ENCODE measurements around the gene PARP12.

PARP12 gene

DNA sequence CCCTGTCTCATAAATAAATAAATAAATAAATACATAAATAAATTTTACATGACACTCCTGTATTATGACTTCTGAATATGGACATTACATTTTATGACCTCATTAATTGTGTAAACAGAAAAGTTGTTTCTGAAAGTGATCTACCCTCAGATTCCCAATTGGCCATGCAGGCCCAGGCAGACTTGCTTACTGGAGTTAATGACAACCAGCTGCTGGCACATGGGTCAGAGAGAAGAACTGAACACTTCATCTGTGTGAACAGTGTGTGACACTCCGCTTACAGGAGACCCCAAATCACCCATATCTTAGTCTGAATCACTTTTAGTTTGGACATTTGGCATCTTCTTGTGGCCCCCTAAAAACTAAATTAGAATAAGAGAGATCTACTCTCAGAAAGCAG lies 31.4 kb downstream of the PARP12 start:
- peaks cover 23% of the 10 kb centered on the region for H3K4me1 Mint-ChIP-seq
- peaks cover 19% of the 10 kb centered on the region for H3K36me3 Mint-ChIP-seq
- H3K9me3 Mint-ChIP-seq: no peaks in the 10 kb centered on the region
- H3K27me3 Mint-ChIP-seq: no peaks in the 10 kb centered on the region
- no peak overlapping the region for H3K4me3 Mint-ChIP-seq
- H3K27ac Mint-ChIP-seq: no peak overlapping the region

GRCh38 chr7:140029072-140029471 lies 33.7 kb downstream of the PARP12 start:
- peaks cover 26% of the 10 kb centered on the region for H3K36me3 Mint-ChIP-seq
- peaks cover 13% of the 10 kb centered on the region for H3K4me1 Mint-ChIP-seq
- H3K4me3 Mint-ChIP-seq: no peak overlapping the region
- H3K27ac Mint-ChIP-seq: no peak overlapping the region
- no peaks in the 10 kb centered on the region for H3K27me3 Mint-ChIP-seq
- no peaks in the 10 kb centered on the region for H3K9me3 Mint-ChIP-seq

DNA sequence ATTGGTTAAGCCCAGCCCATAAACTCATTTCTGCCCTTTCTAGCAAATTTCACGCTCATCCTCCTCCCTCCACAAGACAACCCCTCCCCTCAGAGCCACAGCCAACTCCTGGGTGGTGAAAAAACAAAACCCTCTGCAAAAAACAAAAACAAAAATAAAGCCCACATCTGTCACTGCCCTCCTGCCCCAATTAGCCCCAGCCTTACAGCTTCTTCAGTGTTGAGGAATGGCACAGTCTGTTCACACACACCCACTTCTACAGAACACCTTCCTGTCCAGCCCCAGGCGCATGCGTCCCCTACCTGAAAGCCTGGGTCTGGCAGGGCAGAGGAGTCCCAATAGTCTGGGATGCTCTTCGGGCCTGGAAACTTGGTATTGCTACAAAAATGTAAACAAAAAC lies 34.4 kb downstream of the PARP12 start:
- Mint-ChIP-seq H3K4me3 (no peak overlapping the region), H3K4me1 (peaks cover 9% of the 10 kb centered on the region), H3K27ac (no peak overlapping the region), H3K36me3 (peaks cover 25% of the 10 kb centered on the region), H3K27me3 (no peaks in the 10 kb centered on the region), H3K9me3 (no peaks in the 10 kb centered on the region)

GRCh38 chr7:140027858-140028257 lies 34.9 kb downstream of the PARP12 start:
- Mint-ChIP-seq H3K36me3 (peaks cover 25% of the 10 kb centered on the region), H3K27me3 (no peaks in the 10 kb centered on the region), H3K27ac (no peak overlapping the region), H3K9me3 (no peaks in the 10 kb centered on the region), H3K4me3 (no peak overlapping the region), H3K4me1 (peaks cover 5% of the 10 kb centered on the region)

DNA sequence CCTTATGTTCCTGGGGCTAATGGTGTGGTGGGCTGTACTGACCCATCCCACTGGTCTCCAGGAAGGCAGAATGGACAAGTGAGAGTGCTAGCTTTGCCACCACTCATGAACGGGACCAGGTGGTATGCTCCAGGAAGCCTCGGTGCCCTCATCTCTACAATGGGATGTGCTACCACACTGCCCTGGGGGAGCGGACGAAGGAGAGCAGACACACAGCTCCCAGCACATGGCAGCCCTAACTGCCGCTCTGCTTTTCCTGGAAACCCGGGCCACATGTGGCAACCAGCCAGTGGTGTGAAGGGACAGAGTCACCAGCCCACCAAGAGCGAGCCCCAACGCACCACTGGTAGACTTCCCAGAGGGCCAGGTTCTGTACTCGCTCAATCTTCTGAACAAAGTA lies 35.8 kb downstream of the PARP12 start:
- Mint-ChIP-seq H3K36me3 (peaks cover 21% of the 10 kb centered on the region), H3K9me3 (no peaks in the 10 kb centered on the region), H3K4me3 (no peak overlapping the region), H3K4me1 (no peaks in the 10 kb centered on the region), H3K27ac (no peak overlapping the region), H3K27me3 (no peaks in the 10 kb centered on the region)

GRCh38 chr7:140025814-140026433 lies 36.8 kb downstream of the PARP12 start:
- no peaks in the 10 kb centered on the region for H3K4me1 Mint-ChIP-seq
- H3K4me3 Mint-ChIP-seq: no peak overlapping the region
- no peaks in the 10 kb centered on the region for H3K27me3 Mint-ChIP-seq
- H3K27ac Mint-ChIP-seq: no peak overlapping the region
- peaks cover 21% of the 10 kb centered on the region for H3K36me3 Mint-ChIP-seq
- no peaks in the 10 kb centered on the region for H3K9me3 Mint-ChIP-seq

GRCh38 chr7:140025241-140025640 lies 37.5 kb downstream of the PARP12 start:
- Mint-ChIP-seq H3K36me3 (peaks cover 19% of the 10 kb centered on the region), H3K27me3 (no peaks in the 10 kb centered on the region), H3K27ac (peak overlapping the region; percentile 81), H3K9me3 (no peaks in the 10 kb centered on the region), H3K4me1 (no peaks in the 10 kb centered on the region), H3K4me3 (no peak overlapping the region)

DNA sequence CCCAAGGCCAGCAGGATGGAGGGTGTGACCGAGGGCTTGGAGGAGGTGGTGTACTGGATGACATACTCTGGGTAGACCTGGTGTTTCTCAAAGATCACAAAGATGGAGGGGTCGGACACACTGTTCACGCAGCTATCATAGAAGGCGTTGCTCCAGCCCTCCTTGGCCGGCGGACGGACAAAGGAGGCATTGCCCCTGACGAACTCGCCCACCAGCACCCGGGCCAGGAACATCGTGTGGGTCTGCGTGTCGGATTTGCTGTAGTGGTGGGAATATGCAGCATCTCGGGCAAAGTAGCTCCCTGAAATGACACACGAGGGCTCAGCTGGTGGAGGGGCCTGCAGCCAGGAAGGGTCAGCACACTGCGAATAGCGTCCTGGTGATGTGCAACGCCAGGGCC lies 38.2 kb downstream of the PARP12 start:
- H3K36me3 Mint-ChIP-seq: peaks cover 19% of the 10 kb centered on the region
- H3K4me3 Mint-ChIP-seq: no peak overlapping the region
- peak overlapping the region; percentile 63 for H3K27ac Mint-ChIP-seq
- no peaks in the 10 kb centered on the region for H3K4me1 Mint-ChIP-seq
- no peaks in the 10 kb centered on the region for H3K9me3 Mint-ChIP-seq
- no peaks in the 10 kb centered on the region for H3K27me3 Mint-ChIP-seq

DNA sequence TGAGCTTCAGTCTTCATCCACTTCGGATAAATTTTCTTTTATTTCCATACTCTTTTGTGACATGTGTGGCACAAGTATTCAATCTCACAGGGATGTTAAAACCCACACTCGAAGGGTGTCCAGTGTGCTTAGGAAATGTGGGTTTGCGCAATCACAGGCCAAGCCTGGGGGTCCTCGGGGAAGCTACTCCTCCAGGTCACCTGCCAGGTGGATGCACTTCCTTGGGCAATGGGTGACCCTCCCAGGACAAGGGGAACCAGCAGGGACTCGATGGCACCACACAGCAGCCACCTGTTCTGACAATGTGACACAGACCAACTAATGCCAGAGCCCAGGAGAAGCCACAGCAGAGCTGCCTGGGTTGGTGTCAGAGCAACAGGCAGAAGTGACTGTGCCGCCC lies 39.0 kb downstream of the PARP12 start:
- Mint-ChIP-seq H3K27me3 (no peaks in the 10 kb centered on the region), H3K27ac (no peak overlapping the region), H3K9me3 (no peaks in the 10 kb centered on the region), H3K4me1 (no peaks in the 10 kb centered on the region), H3K4me3 (no peak overlapping the region), H3K36me3 (peaks cover 19% of the 10 kb centered on the region)

- no peaks in the 10 kb centered on the region for H3K9me3 Mint-ChIP-seq
- H3K27ac Mint-ChIP-seq: no peak overlapping the region
- H3K27me3 Mint-ChIP-seq: no peaks in the 10 kb centered on the region
- H3K4me1 Mint-ChIP-seq: no peaks in the 10 kb centered on the region
- peaks cover 16% of the 10 kb centered on the region for H3K36me3 Mint-ChIP-seq
- H3K4me3 Mint-ChIP-seq: no peak overlapping the region
Measured at GRCh38 chr7:140022582-140023211, 40.1 kb downstream of the PARP12 start.

- Mint-ChIP-seq H3K27me3 (no peaks in the 10 kb centered on the region), H3K27ac (no peak overlapping the region), H3K36me3 (peaks cover 16% of the 10 kb centered on the region), H3K9me3 (no peaks in the 10 kb centered on the region), H3K4me3 (no peak overlapping the region), H3K4me1 (no peaks in the 10 kb centered on the region)
Measured at GRCh38 chr7:140021603-140022002, 41.1 kb downstream of the PARP12 start.

DNA sequence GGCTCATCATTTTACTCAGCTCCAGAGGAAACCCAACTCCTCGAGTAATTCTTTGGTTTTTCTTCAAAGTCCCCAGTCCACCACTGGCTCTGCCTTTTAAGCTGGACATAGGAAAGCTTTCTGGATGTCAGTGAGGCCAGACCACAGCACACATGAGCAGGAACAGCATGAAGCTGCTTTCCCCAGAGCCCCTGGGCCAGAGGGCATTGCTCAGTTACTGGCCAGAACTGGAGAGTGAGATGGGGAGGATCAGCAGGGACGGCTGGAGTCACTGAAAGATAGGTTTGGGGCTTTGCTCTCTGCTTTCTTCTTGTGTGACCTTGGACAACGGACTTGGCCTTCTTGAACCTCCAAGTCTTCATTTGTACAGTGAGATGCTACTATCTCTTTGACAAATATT lies 43.1 kb downstream of the PARP12 start:
- Mint-ChIP-seq H3K4me1 (no peaks in the 10 kb centered on the region), H3K27me3 (no peaks in the 10 kb centered on the region), H3K9me3 (no peaks in the 10 kb centered on the region), H3K4me3 (no peak overlapping the region), H3K36me3 (peaks cover 11% of the 10 kb centered on the region), H3K27ac (no peak overlapping the region)

DNA sequence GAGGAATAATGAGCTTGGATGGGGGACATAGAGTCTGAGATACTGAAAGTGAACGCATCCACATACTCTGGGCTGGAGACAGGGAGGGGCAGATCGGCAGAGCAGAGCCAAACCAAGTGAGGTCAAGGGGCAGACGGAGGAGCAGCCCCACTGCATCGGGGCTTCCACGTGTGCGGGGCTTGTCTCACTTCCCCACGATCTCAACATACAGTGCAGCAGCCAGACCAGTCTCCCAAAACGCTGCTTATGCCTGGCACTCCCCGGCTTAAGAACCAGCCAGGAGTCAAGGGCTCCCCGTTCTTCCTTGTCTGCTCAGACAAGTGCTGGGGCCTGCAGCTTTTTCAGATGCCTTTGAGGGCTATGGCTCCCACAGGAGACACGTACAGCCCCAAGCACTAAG lies 43.6 kb downstream of the PARP12 start:
- Mint-ChIP-seq H3K4me1 (no peaks in the 10 kb centered on the region), H3K27ac (no peak overlapping the region), H3K27me3 (no peaks in the 10 kb centered on the region), H3K4me3 (no peak overlapping the region), H3K36me3 (peaks cover 7% of the 10 kb centered on the region), H3K9me3 (no peaks in the 10 kb centered on the region)

DNA sequence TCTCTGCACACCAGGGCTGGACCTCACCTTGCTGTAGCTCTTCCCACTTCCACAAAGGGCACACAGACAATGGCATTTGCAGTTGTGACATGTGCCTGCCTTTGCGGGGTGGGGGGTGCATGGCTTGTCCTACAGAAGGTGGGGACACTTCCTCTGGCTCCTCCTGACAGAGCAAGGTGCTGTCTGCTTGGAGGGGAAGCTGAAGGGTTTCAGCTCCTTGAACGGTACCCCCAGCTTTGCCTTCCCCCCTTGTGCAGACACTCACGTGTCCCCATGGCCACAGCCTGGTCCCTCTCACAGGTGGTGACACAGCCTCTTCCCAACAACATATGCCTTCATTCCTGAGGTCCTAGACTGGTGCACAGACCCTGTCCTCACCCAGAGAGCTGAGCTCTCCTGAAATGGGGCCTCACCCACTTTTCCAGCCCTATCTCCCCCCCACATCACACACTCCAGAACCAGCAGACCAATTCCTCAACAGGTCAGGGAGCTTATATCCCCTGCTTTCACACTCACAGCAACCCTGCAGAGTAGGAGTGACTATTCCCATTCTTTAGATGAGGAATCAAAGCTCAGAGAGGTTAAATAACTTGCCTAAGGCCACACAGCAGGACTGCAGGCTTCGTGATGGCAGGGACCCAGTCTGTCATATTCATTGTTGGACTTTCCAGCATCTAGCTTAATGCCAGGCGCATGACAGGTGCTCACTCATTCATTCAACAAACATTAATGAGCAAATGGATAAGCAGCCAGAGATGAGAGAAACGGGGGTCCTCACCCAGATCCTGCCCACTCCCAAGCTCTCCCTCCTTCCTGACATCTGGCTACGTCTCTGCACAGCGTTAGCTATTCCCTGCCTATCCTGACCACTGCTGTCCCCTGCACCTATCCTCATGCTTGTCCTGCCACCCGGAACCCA lies 44.4 kb downstream of the PARP12 start:
- Mint-ChIP-seq H3K27ac (no peak overlapping the region), H3K36me3 (peaks cover 4% of the 10 kb centered on the region), H3K27me3 (no peaks in the 10 kb centered on the region), H3K4me1 (no peaks in the 10 kb centered on the region), H3K9me3 (no peaks in the 10 kb centered on the region), H3K4me3 (no peak overlapping the region)

- Mint-ChIP-seq H3K9me3 (no peaks in the 10 kb centered on the region), H3K36me3 (peaks cover 2% of the 10 kb centered on the region), H3K4me1 (no peaks in the 10 kb centered on the region), H3K4me3 (no peak overlapping the region), H3K27ac (no peak overlapping the region), H3K27me3 (no peaks in the 10 kb centered on the region)
Measured at GRCh38 chr7:140017543-140017942, 45.2 kb downstream of the PARP12 start.

GRCh38 chr7:140017034-140017433 lies 45.7 kb downstream of the PARP12 start:
- no peaks in the 10 kb centered on the region for H3K4me1 Mint-ChIP-seq
- H3K4me3 Mint-ChIP-seq: no peak overlapping the region
- peaks cover 2% of the 10 kb centered on the region for H3K36me3 Mint-ChIP-seq
- H3K27ac Mint-ChIP-seq: no peak overlapping the region
- H3K27me3 Mint-ChIP-seq: no peaks in the 10 kb centered on the region
- no peaks in the 10 kb centered on the region for H3K9me3 Mint-ChIP-seq

Measured in activated naive CD4-positive, alpha-beta T cell treated with anti-CD3 and anti-CD28 coated beads, Interleukin-2, amount 50 U/mL, for 24 hours (primary cell).